ENCODE data around the gene DIAPH2. TPM values are rescaled to one million over a fixed set of nuclear protein-coding genes. Genes with fewer than 3 reads are reported as not detected.

DIAPH2 gene
- total RNA-seq, 2 donors from 2014 or later = 15.2 to 23.3 TPM

GRCh38 chrX:97295954-97296353 is 611.3 kb downstream of the DIAPH2 start:
- DNase-seq (no peak), ATAC-seq (no peak)
- Histone ChIP-seq H3K4me1 (no peaks in the 10 kb centered on the region), H3K9me3 (no peaks in the 10 kb centered on the region), H3K27ac (no peak overlapping the region), H3K4me3 (no peak overlapping the region), H3K36me3 (replicated peaks in 1 of 2; ENCODE audit: insufficient read depth in 1 of 2, low read depth in 2 of 2) (no peaks in the 10 kb centered on the region), H3K27me3 (no peaks in the 10 kb centered on the region)
- 50 to 100% methylated on average over 1 to 2 of the region's 2 CpGs for WGBS, 2 donors
- intact Hi-C loops (cut with DNase I) = no loop called here
- TF ChIP-seq CTCF (IDR thresholded peaks at IDR 0.05) (no peak), POLR2A (IDR thresholded peaks at IDR 0.05) (no peak)

- ATAC-seq (no peak), DNase-seq (no peak)
- TF ChIP-seq CTCF (IDR thresholded peaks at IDR 0.05) (no peak), POLR2A (IDR thresholded peaks at IDR 0.05) (no peak)
- H3K27ac ChIP-seq = no peak overlapping the region
- WGBS, 2 donors = 70 to 85% methylated on average over 1 of the region's 1 CpG
- no peaks in the 10 kb centered on the region for H3K4me1 ChIP-seq
- no peak overlapping the region for H3K4me3 ChIP-seq
- H3K9me3 ChIP-seq = no peaks in the 10 kb centered on the region
- intact Hi-C loops (cut with DNase I) = no loop called here
- no peaks in the 10 kb centered on the region for H3K27me3 ChIP-seq
- no peaks in the 10 kb centered on the region for H3K36me3 ChIP-seq (replicated peaks in 1 of 2; ENCODE audit: insufficient read depth in 1 of 2, low read depth in 2 of 2)
Observed at GRCh38 chrX:97306771-97307470, 622.3 kb downstream of the DIAPH2 start.

GRCh38 chrX:97308171-97308570 is 623.5 kb downstream of the DIAPH2 start:
- no peaks in the 10 kb centered on the region for H3K9me3 ChIP-seq
- no peak overlapping the region for H3K4me3 ChIP-seq
- ATAC-seq = no peak
- WGBS, 2 donors = 82 to 97% methylated on average over 4 of the region's 4 CpGs
- DNase-seq = no peak
- no peaks in the 10 kb centered on the region for H3K36me3 ChIP-seq (replicated peaks in 1 of 2; ENCODE audit: insufficient read depth in 1 of 2, low read depth in 2 of 2)
- no peaks in the 10 kb centered on the region for H3K4me1 ChIP-seq
- no peaks in the 10 kb centered on the region for H3K27me3 ChIP-seq
- H3K27ac ChIP-seq = no peak overlapping the region
- intact Hi-C loops (cut with DNase I) = no loop called here
- no peak for TF ChIP-seq CTCF (IDR thresholded peaks at IDR 0.05)
- TF ChIP-seq POLR2A (IDR thresholded peaks at IDR 0.05) = no peak

GRCh38 chrX:97309487-97310116 is 625.0 kb downstream of the DIAPH2 start:
- Histone ChIP-seq H3K9me3 (no peaks in the 10 kb centered on the region), H3K4me1 (no peaks in the 10 kb centered on the region), H3K27ac (no peak overlapping the region), H3K27me3 (no peaks in the 10 kb centered on the region), H3K36me3 (replicated peaks in 1 of 2; ENCODE audit: insufficient read depth in 1 of 2, low read depth in 2 of 2) (no peaks in the 10 kb centered on the region), H3K4me3 (no peak overlapping the region)
- DNase-seq (no peak), ATAC-seq (no peak)
- WGBS, 2 donors = 64 to 69% methylated on average over 2 of the region's 2 CpGs
- intact Hi-C loops (cut with DNase I) = no loop called here
- no peak for TF ChIP-seq POLR2A (IDR thresholded peaks at IDR 0.05)
- TF ChIP-seq CTCF (IDR thresholded peaks at IDR 0.05) = no peak

- Histone ChIP-seq H3K27ac (no peak overlapping the region), H3K27me3 (no peaks in the 10 kb centered on the region), H3K4me3 (no peak overlapping the region), H3K4me1 (no peaks in the 10 kb centered on the region), H3K9me3 (no peaks in the 10 kb centered on the region), H3K36me3 (replicated peaks in 1 of 2; ENCODE audit: insufficient read depth in 1 of 2, low read depth in 2 of 2) (no peaks in the 10 kb centered on the region)
- DNase-seq = no peak
- no peak for TF ChIP-seq POLR2A (IDR thresholded peaks at IDR 0.05)
- 85 to 92% methylated on average over 3 to 8 of the region's 8 CpGs for WGBS, 2 donors
- intact Hi-C loops (cut with DNase I) = no loop called here
- no peak for ATAC-seq
Observed at GRCh38 chrX:97310373-97310772, 625.7 kb downstream of the DIAPH2 start.

All from body of pancreas (tissue), 4 donors.